Naive thymus-derived CD8-positive, alpha-beta T cell (primary cell): ENCODE results near the gene KRT15. TPM values are rescaled to one million over a fixed set of nuclear protein-coding genes. Genes with fewer than 3 reads are reported as not detected.

Experiments used
- microRNA-seq: library from miRNA; unstranded; fragments of <30 nt; microRNA quantifications from one replicate; pipeline ENCODE4 v1.2.0, GENCODE V29; 2022; ENCODE audit warnings: borderline microRNAs expressed
- polyA plus RNA-seq, 3 donors: library from polyadenylated mRNA; unstranded; fragments of 300-500 nt; fragmentation: Illumina TruSeq; gene quantifications; one replicate each; pipeline ENCODE4 v1.2.3, GENCODE V29; 2021
- total RNA-seq, 8 experiments: library from RNA in 2 of 8; stranded (reverse) in 2 of 8; gene quantifications; one replicate each; pipeline ENCODE4 v1.2.3 and lab custom pipeline; 2021 to 2026

KRT15 gene
- total and polyA plus RNA-seq, 5 experiments from 2014 or later: not detected

Small RNAs within 50 kb of the gene (microRNA-seq; reads per million reads assigned to microRNA genes)
- gene MIR6510: not detected

Other genes with a start within 250 kb of the KRT15 start
- not detected for gene KRTAP9-7, start 243.2 kb downstream of the KRT15 start, total RNA-seq
- not detected for gene KRTAP9-7, start 243.2 kb downstream of the KRT15 start, polyA plus RNA-seq
- gene KRTAP29-1, start 216.0 kb downstream of the KRT15 start, total RNA-seq: not detected
- 1 to 10 TPM in 1 of 3 donors, not detected in 2; 1.1 TPM for gene KRTAP29-1, start 216.0 kb downstream of the KRT15 start, polyA plus RNA-seq
- gene KRTAP16-1, start 209.6 kb downstream of the KRT15 start, total RNA-seq: under 1 TPM in 1 of 2 experiments, not detected in 1; 0.23 TPM
- gene KRTAP16-1, start 209.6 kb downstream of the KRT15 start, polyA plus RNA-seq: under 1 TPM in 1 of 3 donors, not detected in 2; 0.12 TPM
- gene KRTAP17-1, start 203.2 kb downstream of the KRT15 start, total RNA-seq: not detected
- gene KRTAP17-1, start 203.2 kb downstream of the KRT15 start, polyA plus RNA-seq: not detected
- gene KRT33A, start 168.1 kb downstream of the KRT15 start, total RNA-seq: not detected
- gene KRT33A, start 168.1 kb downstream of the KRT15 start, polyA plus RNA-seq: not detected
- not detected for gene KRT33B, start 149.1 kb downstream of the KRT15 start, total RNA-seq
- gene KRT33B, start 149.1 kb downstream of the KRT15 start, polyA plus RNA-seq: not detected
- not detected for gene KRT34, start 136.6 kb downstream of the KRT15 start, total RNA-seq
- gene KRT34, start 136.6 kb downstream of the KRT15 start, polyA plus RNA-seq: not detected
- gene KRT31, start 121.3 kb downstream of the KRT15 start, total RNA-seq: not detected
- not detected for gene KRT31, start 121.3 kb downstream of the KRT15 start, polyA plus RNA-seq
- gene KRT37, start 94.3 kb downstream of the KRT15 start, total RNA-seq: not detected
- gene KRT37, start 94.3 kb downstream of the KRT15 start, polyA plus RNA-seq: not detected
- not detected for gene KRT38, start 77.9 kb downstream of the KRT15 start, total RNA-seq
- not detected for gene KRT38, start 77.9 kb downstream of the KRT15 start, polyA plus RNA-seq
- gene KRT32, start 51.5 kb downstream of the KRT15 start, total RNA-seq: not detected
- not detected for gene KRT32, start 51.5 kb downstream of the KRT15 start, polyA plus RNA-seq
- gene KRT35, start 37.7 kb downstream of the KRT15 start, total RNA-seq: not detected
- gene KRT35, start 37.7 kb downstream of the KRT15 start, polyA plus RNA-seq: not detected
- not detected for gene KRT36, start 29.0 kb downstream of the KRT15 start, total RNA-seq
- not detected for gene KRT36, start 29.0 kb downstream of the KRT15 start, polyA plus RNA-seq
- not detected for gene KRT13, start 13.3 kb downstream of the KRT15 start, total RNA-seq
- gene KRT13, start 13.3 kb downstream of the KRT15 start, polyA plus RNA-seq: not detected
- not detected for gene KRT19, start 9.4 kb upstream of the KRT15 start, total RNA-seq
- gene KRT19, start 9.4 kb upstream of the KRT15 start, polyA plus RNA-seq: not detected
- not detected for gene KRT9, start 53.2 kb upstream of the KRT15 start, total RNA-seq
- gene KRT9, start 53.2 kb upstream of the KRT15 start, polyA plus RNA-seq: not detected
- gene KRT14, start 68.0 kb upstream of the KRT15 start, total RNA-seq: not detected
- not detected for gene KRT14, start 68.0 kb upstream of the KRT15 start, polyA plus RNA-seq
- gene KRT16, start 93.9 kb upstream of the KRT15 start, total RNA-seq: not detected
- gene KRT16, start 93.9 kb upstream of the KRT15 start, polyA plus RNA-seq: not detected
- not detected for gene KRT17, start 105.7 kb upstream of the KRT15 start, total RNA-seq
- not detected for gene KRT17, start 105.7 kb upstream of the KRT15 start, polyA plus RNA-seq
- 1,000 to 10,000 TPM; 1,007 to 1,051 TPM for gene EIF1, start 170.0 kb upstream of the KRT15 start, total RNA-seq
- gene EIF1, start 170.0 kb upstream of the KRT15 start, polyA plus RNA-seq: 1,000 to 10,000 TPM; 1,100 to 1,335 (median 1,160) TPM
- gene GAST, start 193.4 kb upstream of the KRT15 start, total RNA-seq: not detected
- not detected for gene GAST, start 193.4 kb upstream of the KRT15 start, polyA plus RNA-seq
- gene HAP1, start 215.8 kb upstream of the KRT15 start, total RNA-seq: under 1 TPM in 1 of 2 experiments, not detected in 1; 0.11 TPM
- not detected for gene HAP1, start 215.8 kb upstream of the KRT15 start, polyA plus RNA-seq